K562 (cell line): ENCODE results near the gene STRN3. TPM values are rescaled to one million over a fixed set of nuclear protein-coding genes. Genes with fewer than 3 reads are reported as not detected.
"Not testable (repeated sequence)": the region's sequence is repeated elsewhere in the genome, so short reads cannot be mapped to it uniquely, and the experiment has no call there.

ENCODE experiments used
- ATAC-seq: fragments of 200-7000 bp; cut with Tn5 transposase; 3 replicates; pipeline ENCODE4 v1.9.1; 2020; ENCODE audit warnings: moderate library complexity
- BruUV-seq: library from RNA; stranded (reverse); fragments of 400-500 nt; replicated peaks from 2 replicates; lab custom pipeline; 2021; lab: Mats Ljungman, UMichigan
- CTCF ChIA-PET: fragments of 300-600 bp; formaldehyde crosslinking; extraction: SDS; loops from one replicate; lab custom pipeline; 2021; ENCODE audit warnings: low intra/inter-chr PET ratio; lab: Yijun Ruan, JAX
- POLR2A ChIA-PET: fragments of 300-600, 350-650 bp; sonication (Branson Sonifier 250); formaldehyde crosslinking; extraction: SDS; loops from one replicate; lab custom pipeline; 2021; ENCODE audit warnings: antibody characterized with exemption, inconsistent platforms; lab: Yijun Ruan, JAX
- DNase-seq, 4 experiments: peaks; one replicate each; pipeline versions ENCODE4 v3.0.0 to v3.0.0-alpha.2; 2011 to 2018; ENCODE audit warnings: low spot score in 3 of 4, mixed read lengths in 3 of 4; ENCODE audit errors: extremely low read depth in 1 of 4
- FAIRE-seq: peaks from 2 replicates; lab custom pipeline; 2011; peaks lifted over from hg19 to GRCh38; lab: Jason Lieb, UNC
- H2AFZ ChIP-seq: 2 replicates; pipeline ENCODE4 v1.6.0; 2011; ENCODE audit warnings: low read depth, low read length, control low read depth, inconsistent platforms
- H3K27ac ChIP-seq: fragments of 200-600 bp; 3 replicates; pipeline ENCODE4 v1.8.0; 2011; ENCODE audit warnings: low read depth, mild to moderate bottlenecking, control low read depth, inconsistent platforms, low read length, moderate library complexity, mixed read lengths; ENCODE audit errors: extremely low read depth
- H3K27me3 ChIP-seq, 2 experiments: fragments of 300-600 bp in 1 of 2; 2 replicates in 1 of 2; 3 replicates in 1 of 2; pipeline versions ENCODE4 v1.6.0 to v1.8.0; 2011; ENCODE audit warnings: inconsistent platforms in 2 of 2, low read length in 2 of 2, mild to moderate bottlenecking in 1 of 2, mixed read lengths in 1 of 2, moderate library complexity in 1 of 2; ENCODE audit not compliant: control insufficient read depth in 2 of 2, insufficient read depth in 2 of 2
- H3K36me3 ChIP-seq: fragments of 300-600 bp; 3 replicates; pipeline ENCODE4 v1.8.0; 2011; ENCODE audit warnings: mild to moderate bottlenecking, low read length, inconsistent platforms; ENCODE audit not compliant: control insufficient read depth, insufficient read depth
- H3K4me1 ChIP-seq, 2 experiments: fragments of 200-600 bp in 1 of 2; replicated peaks in 1 of 2; 2 replicates in 1 of 2; 3 replicates in 1 of 2; pipeline versions ENCODE4 v1.5.1 to v1.8.0; 2011; ENCODE audit warnings: inconsistent platforms in 2 of 2, low read length in 2 of 2, mild to moderate bottlenecking in 1 of 2, mixed read lengths in 1 of 2, moderate library complexity in 1 of 2; ENCODE audit not compliant: control insufficient read depth in 2 of 2, insufficient read depth in 2 of 2
- H3K4me2 ChIP-seq: 2 replicates; pipeline ENCODE4 v1.6.1; 2011; ENCODE audit warnings: low read length, control low read depth, inconsistent platforms, mixed read lengths; ENCODE audit not compliant: insufficient read depth
- H3K4me3 ChIP-seq: fragments of 200-600 bp; sonication (generic), shearing (Covaris generic); 2 replicates; pipeline ENCODE4 v1.5.1; 2016; ENCODE audit warnings: control low read depth, inconsistent platforms
- H3K79me2 ChIP-seq: fragments of 200-600 bp; 3 replicates; pipeline ENCODE4 v1.8.0; 2011; ENCODE audit warnings: low read length, inconsistent platforms; ENCODE audit not compliant: control insufficient read depth, insufficient read depth
- H3K9ac ChIP-seq, 2 experiments: 2 replicates each; pipeline versions ENCODE4 v1.6.0 to v1.6.1; 2011; ENCODE audit warnings: low read depth in 2 of 2, low read length in 2 of 2, control low read depth in 1 of 2, inconsistent platforms in 1 of 2, mild to moderate bottlenecking in 1 of 2, mixed read lengths in 1 of 2; ENCODE audit not compliant: insufficient read depth in 1 of 2
- H3K9me1 ChIP-seq: one replicate; pipeline ENCODE4 v1.6.0; 2011; ENCODE audit warnings: inconsistent platforms, mild to moderate bottlenecking, low read length, moderate library complexity; ENCODE audit not compliant: control insufficient read depth, insufficient read depth
- H3K9me3 ChIP-seq: replicated peaks from 2 replicates; pipeline ENCODE4 v1.5.1; 2011; ENCODE audit warnings: low read depth, low read length, inconsistent platforms; ENCODE audit not compliant: control insufficient read depth, insufficient read depth
- H4K20me1 ChIP-seq: replicated peaks from 2 replicates; pipeline ENCODE4 v1.6.1; 2011; ENCODE audit warnings: low read length, inconsistent platforms, mixed read lengths; ENCODE audit not compliant: control insufficient read depth, insufficient read depth
- E2F5 ChIP-seq: sonication (generic); formaldehyde crosslinking; IDR thresholded peaks from 2 replicates; pipeline ENCODE4 v1.8.0; 2022; ENCODE audit warnings: mild to moderate bottlenecking, missing genetic modification reagents
- ELF2 ChIP-seq: fragments of 250-450 bp; sonication (Bioruptor Pico); IDR thresholded peaks from 2 replicates; pipeline ENCODE4 v1.5.0; 2021; ENCODE audit warnings: mild to moderate bottlenecking
- TEAD1 ChIP-seq, 2 experiments: fragments of 450-650 bp in 1 of 2; sonication (generic) in 1 of 2; formaldehyde crosslinking; IDR thresholded peaks; 2 replicates each; pipeline versions ENCODE4 v1.4.0 to v1.8.0; 2020 to 2022; ENCODE audit warnings: mild to moderate bottlenecking in 2 of 2, missing genetic modification reagents in 1 of 2
- WGBS: fragments of 100-300 bp; shearing (Covaris generic); methylation state at CpG from one replicate; pipeline ENCODE4 v1.1.6; 2016; ENCODE audit warnings: low coverage, mixed read lengths; ENCODE audit not compliant: insufficient coverage; ENCODE audit errors: missing lambda C conversion rate; 5-methylcytosine and 5-hydroxymethylcytosine counted together
- in situ Hi-C: fragments of 300-500 bp; cut with MboI; formaldehyde crosslinking; loops from 4 replicates; pipeline ENCODE4 v1.15.0; 2018; ENCODE audit warnings: inconsistent platforms, mixed read lengths
- intact Hi-C: fragments of 100-400 bp; cut with micrococcal nuclease; formaldehyde crosslinking; loops from 2 replicates; pipeline ENCODE4 v1.14.2; 2022
- polyA plus RNA-seq, 8 experiments: library from polyadenylated mRNA; depleted of rRNA in 4 of 8; stranded (reverse) in 5 of 8; unstranded in 3 of 8; fragments of >200 nt; fragmentation: Nextera tagmentation in 2 of 8; fragmentation: Illumina TruSeq in 1 of 8; extraction: Ambion mirVana in 2 of 8; extraction: Trizol in 1 of 8; gene quantifications; 2 replicates each; pipeline versions ENCODE4 v1.2.1 to v1.2.3, GENCODE V29; 2011 to 2014; ENCODE audit warnings: inconsistent platforms in 1 of 8, missing spikeins in 1 of 8
- total RNA-seq, 7 experiments: library from RNA; depleted of rRNA in 6 of 7; stranded (reverse); fragments of >200 nt in 6 of 7; fragmentation: Illumina TruSeq in 2 of 7; extraction: Trizol in 2 of 7; gene quantifications; 2 replicates each; pipeline versions ENCODE4 v1.2.1 to v1.2.3, GENCODE V29; 2011 to 2021; ENCODE audit warnings: low replicate concordance in 1 of 7
- TF ChIP-seq, protein P1 (sequence below): sonication (generic); formaldehyde crosslinking; IDR thresholded peaks from 2 replicates; pipeline ENCODE4 v1.4.0; 2020; ENCODE audit warnings: mild to moderate bottlenecking, missing genetic modification reagents

STRN3 gene
- total and polyA plus RNA-seq, 9 of the 15 experiments (the other 6 are each of a cell fraction or from before 2014, with no cell fraction given), result 5.9 to 29.1 (median 16.0) TPM

DNA sequence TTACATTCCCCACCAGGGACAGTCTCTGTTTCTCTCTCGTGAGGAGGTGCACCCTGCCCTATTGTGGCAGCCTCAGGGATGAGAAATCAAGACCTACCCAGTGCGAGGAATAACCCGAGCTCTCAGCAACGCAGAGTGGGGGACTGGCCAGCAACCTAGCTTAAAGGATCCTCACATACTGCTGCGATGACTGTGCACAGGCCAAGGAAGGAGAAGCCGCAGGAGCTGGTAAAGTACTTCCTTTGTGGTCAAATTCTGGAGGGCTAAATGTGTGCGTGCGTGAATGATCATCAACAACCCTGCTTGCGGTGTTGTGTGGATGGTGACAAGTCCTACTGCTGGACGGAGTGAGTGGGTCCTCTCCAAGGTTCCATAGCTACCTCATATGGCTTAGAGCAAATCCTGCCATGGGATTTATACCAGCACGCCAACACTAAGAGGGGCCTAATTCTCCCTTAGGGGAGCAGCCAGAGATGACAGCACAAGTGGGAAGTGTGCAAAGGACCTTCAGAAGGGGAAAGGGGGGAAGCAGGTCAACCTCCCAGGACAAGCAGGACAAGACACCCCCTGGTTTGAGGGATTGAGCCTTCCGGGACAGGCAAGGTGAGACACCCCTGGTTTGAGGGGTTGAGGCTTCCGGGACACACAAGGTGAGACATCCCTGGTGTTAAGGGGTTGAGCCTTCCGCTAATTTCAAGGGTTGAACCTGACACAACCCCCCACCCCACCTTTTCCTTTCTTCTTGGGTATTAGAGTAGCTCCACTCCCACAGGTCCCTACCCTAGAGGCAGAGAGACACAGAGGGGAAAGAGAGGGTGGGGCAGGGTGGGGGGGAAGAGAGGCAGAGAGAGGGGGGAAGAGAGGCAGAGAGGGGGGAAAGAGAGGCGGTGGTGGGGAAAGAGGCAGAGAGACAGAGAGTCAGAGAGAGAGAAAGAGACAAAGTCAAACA lies 59.5 kb downstream of the STRN3 start (continued):
- TF ChIP-seq, protein P1, sequence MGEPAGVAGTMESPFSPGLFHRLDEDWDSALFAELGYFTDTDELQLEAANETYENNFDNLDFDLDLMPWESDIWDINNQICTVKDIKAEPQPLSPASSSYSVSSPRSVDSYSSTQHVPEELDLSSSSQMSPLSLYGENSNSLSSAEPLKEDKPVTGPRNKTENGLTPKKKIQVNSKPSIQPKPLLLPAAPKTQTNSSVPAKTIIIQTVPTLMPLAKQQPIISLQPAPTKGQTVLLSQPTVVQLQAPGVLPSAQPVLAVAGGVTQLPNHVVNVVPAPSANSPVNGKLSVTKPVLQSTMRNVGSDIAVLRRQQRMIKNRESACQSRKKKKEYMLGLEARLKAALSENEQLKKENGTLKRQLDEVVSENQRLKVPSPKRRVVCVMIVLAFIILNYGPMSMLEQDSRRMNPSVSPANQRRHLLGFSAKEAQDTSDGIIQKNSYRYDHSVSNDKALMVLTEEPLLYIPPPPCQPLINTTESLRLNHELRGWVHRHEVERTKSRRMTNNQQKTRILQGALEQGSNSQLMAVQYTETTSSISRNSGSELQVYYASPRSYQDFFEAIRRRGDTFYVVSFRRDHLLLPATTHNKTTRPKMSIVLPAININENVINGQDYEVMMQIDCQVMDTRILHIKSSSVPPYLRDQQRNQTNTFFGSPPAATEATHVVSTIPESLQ (CRISPR knock-in tag), result no peak
- TF ChIP-seq E2F5 (CRISPR knock-in tag) (no peak), TEAD1 (CRISPR knock-in tag; IDR thresholded peaks at IDR 0.05) (no peak), ELF2 (no peak)

DNA sequence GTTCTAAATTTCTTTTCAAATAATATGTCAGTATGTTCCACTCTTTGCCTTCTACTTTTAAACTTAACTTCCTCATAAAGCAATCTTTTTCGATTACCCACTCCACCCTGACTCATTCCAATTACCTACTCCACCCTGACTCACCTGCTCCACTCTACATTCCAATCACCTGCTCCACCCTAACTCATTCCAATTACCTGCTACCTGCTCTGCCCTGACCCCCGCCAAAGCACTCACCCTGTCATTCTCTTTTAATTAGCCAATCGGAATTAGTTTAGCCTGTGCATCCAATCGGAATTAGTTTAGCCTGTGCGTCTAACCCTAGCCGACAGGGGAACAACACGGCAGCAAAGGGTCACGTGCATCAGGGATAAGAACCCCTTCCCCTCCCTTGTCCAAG lies 60.3 kb downstream of the STRN3 start:
- intact Hi-C loops, in situ Hi-C loops, ATAC-seq, H3K27ac ChIP-seq, H3K4me1 ChIP-seq, POLR2A ChIA-PET, DNase-seq, H3K36me3 ChIP-seq, H4K20me1 ChIP-seq, H3K9me1 ChIP-seq, H2AFZ ChIP-seq, H3K4me2 ChIP-seq, BruUV-seq, CTCF ChIA-PET, H3K9me3 ChIP-seq, H3K27me3 ChIP-seq, H3K4me3 ChIP-seq, H3K9ac ChIP-seq, FAIRE-seq: not testable (repeated sequence)
- H3K79me2 ChIP-seq, result peaks cover 99% of the 10 kb centered on the region
- 68% methylated on average over 7 of the region's 8 CpGs for WGBS

- H3K9me1 ChIP-seq, H2AFZ ChIP-seq, FAIRE-seq, ATAC-seq, H3K4me1 ChIP-seq, in situ Hi-C loops, H3K4me2 ChIP-seq, CTCF ChIA-PET, H3K27ac ChIP-seq, H3K36me3 ChIP-seq, H3K9ac ChIP-seq, H4K20me1 ChIP-seq, intact Hi-C loops, BruUV-seq, DNase-seq, H3K27me3 ChIP-seq, H3K4me3 ChIP-seq, H3K9me3 ChIP-seq: not testable (repeated sequence)
- POLR2A ChIA-PET, result interaction anchor here (0.7 kb wide), 1 partner anchor 11 kb away, joined by 3 read pairs; no protein-coding TSS in a partner anchor
- WGBS, result 44% methylated on average over 2 of the region's 2 CpGs
- H3K79me2 ChIP-seq, result peaks cover 96% of the 10 kb centered on the region
These were observed 63.6 kb downstream of the STRN3 start for GRCh38 chr14:30962537-30962936.
